GM19395 (cell line): ENCODE results near the gene SLC45A1.
"Not testable (repeated sequence)": the region's sequence is repeated elsewhere in the genome, so short reads cannot be mapped to it uniquely, and the experiment has no call there.

Experiments used
- ATAC-seq: cut with Tn5 transposase; IDR thresholded peaks from one replicate; pipeline ENCODE4 v1.9.1; 2021; ENCODE audit warnings: mild to moderate bottlenecking, moderate library complexity; ENCODE audit not compliant: unreplicated experiment

SLC45A1 gene

GRCh38 chr1:8317647-8318381 is at the start of gene SLC45A1:
Gene SLC45A1 (plus strand): TSS chr1:8318114. CDS start chr1:8324330, 6,216 bp downstream.
- ATAC-seq, result no peak

- ATAC-seq, result no peak
These were observed 44.9 kb upstream of the SLC45A1 start for GRCh38 chr1:8273036-8273435.

- no peak for ATAC-seq
These were observed 43.6 kb upstream of the SLC45A1 start for GRCh38 chr1:8274352-8274751.

- ATAC-seq, result no peak
These were observed 41.6 kb upstream of the SLC45A1 start for GRCh38 chr1:8276173-8276914.

- no peak for ATAC-seq
These were observed 41.0 kb upstream of the SLC45A1 start for GRCh38 chr1:8276932-8277331.

- not testable (repeated sequence) for ATAC-seq
These were observed 39.2 kb upstream of the SLC45A1 start for GRCh38 chr1:8278677-8279076.

- no peak for ATAC-seq
These were observed 35.9 kb upstream of the SLC45A1 start for GRCh38 chr1:8281843-8282509.

GRCh38 chr1:8283058-8283884 is 34.6 kb upstream of the SLC45A1 start:
- peak; percentile 95 for ATAC-seq

GRCh38 chr1:8284127-8284526 is 33.8 kb upstream of the SLC45A1 start:
- ATAC-seq, result no peak

- ATAC-seq, result no peak
These were observed 32.8 kb upstream of the SLC45A1 start for GRCh38 chr1:8285103-8285502.

GRCh38 chr1:8285965-8286364 is 31.9 kb upstream of the SLC45A1 start:
- ATAC-seq, result no peak

- ATAC-seq, result no peak
These were observed 24.8 kb upstream of the SLC45A1 start for GRCh38 chr1:8293118-8293517.

- no peak for ATAC-seq
These were observed 24.2 kb upstream of the SLC45A1 start for GRCh38 chr1:8293641-8294169.

GRCh38 chr1:8294170-8294697 is 23.7 kb upstream of the SLC45A1 start:
- ATAC-seq, result no peak

- ATAC-seq, result no peak
These were observed 20.7 kb upstream of the SLC45A1 start for GRCh38 chr1:8297245-8297644.

GRCh38 chr1:8299963-8300362 is 18.0 kb upstream of the SLC45A1 start:
- ATAC-seq, result no peak

- ATAC-seq, result no peak
These were observed 15.6 kb upstream of the SLC45A1 start for GRCh38 chr1:8302081-8302956.

GRCh38 chr1:8303141-8303540 is 14.8 kb upstream of the SLC45A1 start:
- ATAC-seq, result no peak

- no peak for ATAC-seq
These were observed 14.0 kb upstream of the SLC45A1 start for GRCh38 chr1:8303876-8304275.
